ENCODE results near the gene JRKL.

Gene JRKL

DNA sequence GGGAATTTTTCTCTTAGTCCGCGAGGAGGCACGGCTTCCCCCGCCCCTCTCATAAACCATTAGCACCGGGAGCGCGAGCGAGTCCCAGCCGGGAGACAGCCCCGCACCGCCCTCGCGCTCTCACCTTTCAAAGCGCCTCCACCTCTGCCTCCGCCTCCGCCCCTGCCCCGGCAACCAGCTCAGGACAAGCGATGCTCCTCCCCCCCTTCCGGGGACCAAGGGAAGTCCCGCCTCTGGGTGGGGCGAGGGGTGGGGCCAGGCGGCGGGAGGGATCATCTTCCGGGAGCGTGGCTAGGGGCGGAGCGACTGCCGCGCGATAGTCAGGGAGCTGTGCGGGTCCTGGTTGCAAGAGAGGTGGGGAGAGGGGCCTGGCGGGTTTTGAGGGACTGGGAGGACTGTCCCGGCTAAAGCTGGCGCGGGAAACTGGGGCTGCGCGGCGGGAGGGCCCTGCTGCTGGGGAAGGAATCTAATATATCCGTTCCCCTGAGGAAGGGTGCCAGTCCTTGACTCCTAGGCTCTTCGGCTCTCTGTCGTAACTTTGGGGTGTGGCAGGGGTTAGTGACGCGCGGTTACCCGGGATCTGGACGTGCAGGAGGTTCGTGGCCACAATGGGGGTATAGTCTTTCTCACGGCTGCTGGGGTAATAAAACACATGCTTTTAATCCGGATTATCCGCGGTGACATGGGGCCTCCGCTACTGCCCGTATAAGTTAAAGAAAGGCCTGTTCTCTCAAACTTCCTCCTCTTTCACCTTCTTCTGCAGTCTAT, at the start of gene JRKL, which contains the start of gene CCDC82:
Gene JRKL (plus strand): TSS at position 294 of the 768 bp plus-strand sequence. CDS start 637 bp downstream, outside the sequence.
Gene CCDC82 (minus strand): TSS at position 193 of the 768 bp plus-strand sequence. CDS start 5,165 bp downstream, outside the sequence.
- TF ChIP-seq, protein P1, sequence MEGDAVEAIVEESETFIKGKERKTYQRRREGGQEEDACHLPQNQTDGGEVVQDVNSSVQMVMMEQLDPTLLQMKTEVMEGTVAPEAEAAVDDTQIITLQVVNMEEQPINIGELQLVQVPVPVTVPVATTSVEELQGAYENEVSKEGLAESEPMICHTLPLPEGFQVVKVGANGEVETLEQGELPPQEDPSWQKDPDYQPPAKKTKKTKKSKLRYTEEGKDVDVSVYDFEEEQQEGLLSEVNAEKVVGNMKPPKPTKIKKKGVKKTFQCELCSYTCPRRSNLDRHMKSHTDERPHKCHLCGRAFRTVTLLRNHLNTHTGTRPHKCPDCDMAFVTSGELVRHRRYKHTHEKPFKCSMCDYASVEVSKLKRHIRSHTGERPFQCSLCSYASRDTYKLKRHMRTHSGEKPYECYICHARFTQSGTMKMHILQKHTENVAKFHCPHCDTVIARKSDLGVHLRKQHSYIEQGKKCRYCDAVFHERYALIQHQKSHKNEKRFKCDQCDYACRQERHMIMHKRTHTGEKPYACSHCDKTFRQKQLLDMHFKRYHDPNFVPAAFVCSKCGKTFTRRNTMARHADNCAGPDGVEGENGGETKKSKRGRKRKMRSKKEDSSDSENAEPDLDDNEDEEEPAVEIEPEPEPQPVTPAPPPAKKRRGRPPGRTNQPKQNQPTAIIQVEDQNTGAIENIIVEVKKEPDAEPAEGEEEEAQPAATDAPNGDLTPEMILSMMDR (conservative IDR thresholded peaks at IDR 0.05; ENCODE audit: low read depth), result no peak
- peak within 1 kb of the TSS; percentile 89 for H3K27ac ChIP-seq
- ChIA-PET CTCF (interaction anchor here (0.9 kb wide), 1 partner anchor 47 kb away, joined by 4 read pairs; the partner anchor contains the start of gene MAML2), POLR2A (ENCODE audit: low non-redundant PET) (no interaction called here)
- peak; percentile 97 for DNase-seq (ENCODE audit: low spot score)

- ChIA-PET CTCF (interaction anchor here (0.9 to 1.2 kb wide), 2 partner anchors 15 to 127 kb away, joined by 4 read pairs; no protein-coding TSS in a partner anchor), POLR2A (ENCODE audit: low non-redundant PET) (no interaction called here)
- H3K27ac ChIP-seq, result no peak overlapping the region
- DNase-seq (ENCODE audit: low spot score), result no peak
- TF ChIP-seq, protein P1 (conservative IDR thresholded peaks at IDR 0.05; ENCODE audit: low read depth), result no peak
Measured at GRCh38 chr11:96340555-96340885, 49.3 kb upstream of the JRKL start.

DNA sequence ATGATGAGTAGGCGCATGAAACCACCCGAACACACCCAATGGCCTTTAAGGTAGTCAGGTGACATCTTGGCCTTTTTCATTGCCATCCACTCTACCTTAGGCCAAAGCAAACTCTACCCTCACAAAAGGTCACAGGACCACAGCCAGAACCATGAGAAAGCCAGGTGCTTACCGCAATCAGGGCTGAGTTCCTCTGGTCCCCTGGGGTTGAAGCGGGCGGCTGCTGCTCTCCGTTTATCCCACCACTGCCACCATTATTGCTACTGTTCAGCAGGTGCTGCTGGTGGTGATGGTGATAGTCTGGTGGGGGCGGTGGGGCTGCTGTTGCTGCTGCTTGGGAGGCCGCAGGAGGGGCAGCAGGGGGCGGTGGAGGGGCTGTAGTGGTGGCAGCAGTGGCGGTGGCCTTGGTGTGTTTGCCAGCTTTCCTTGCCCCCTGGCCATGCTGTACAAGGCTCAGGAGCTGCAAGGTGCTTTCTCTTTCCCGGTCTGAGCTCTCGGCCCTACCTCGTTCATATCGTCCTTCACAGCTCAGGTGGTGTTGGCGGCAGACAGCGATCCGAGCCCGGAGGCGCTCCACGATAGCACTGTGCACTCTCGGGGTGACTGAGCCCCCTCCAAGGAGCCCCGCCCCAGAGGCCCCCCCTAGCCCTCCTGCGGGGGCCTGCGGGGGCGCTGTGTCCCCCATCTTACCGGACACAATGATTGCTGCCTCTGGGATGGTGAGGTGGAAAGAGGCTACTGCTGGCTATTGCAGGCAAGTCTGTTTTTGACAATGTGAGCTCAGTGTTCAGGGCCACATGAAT, 48.4 kb upstream of the JRKL start:
- DNase-seq (ENCODE audit: low spot score), result peak; percentile 26
- ChIA-PET POLR2A (ENCODE audit: low non-redundant PET) (interaction anchor here (0.5 kb wide), 1 partner anchor 225 kb away, joined by 3 read pairs; no protein-coding TSS in a partner anchor), CTCF (interaction anchor here (0.6 to 3.0 kb wide), 12 partner anchors 27 to 505 kb away, joined by 3 to 48 read pairs (median 3); no protein-coding TSS in a partner anchor)
- peak overlapping the region; percentile 63 for H3K27ac ChIP-seq
- TF ChIP-seq, protein P1 (conservative IDR thresholded peaks at IDR 0.05; ENCODE audit: low read depth), result peak; percentile 72

DNA sequence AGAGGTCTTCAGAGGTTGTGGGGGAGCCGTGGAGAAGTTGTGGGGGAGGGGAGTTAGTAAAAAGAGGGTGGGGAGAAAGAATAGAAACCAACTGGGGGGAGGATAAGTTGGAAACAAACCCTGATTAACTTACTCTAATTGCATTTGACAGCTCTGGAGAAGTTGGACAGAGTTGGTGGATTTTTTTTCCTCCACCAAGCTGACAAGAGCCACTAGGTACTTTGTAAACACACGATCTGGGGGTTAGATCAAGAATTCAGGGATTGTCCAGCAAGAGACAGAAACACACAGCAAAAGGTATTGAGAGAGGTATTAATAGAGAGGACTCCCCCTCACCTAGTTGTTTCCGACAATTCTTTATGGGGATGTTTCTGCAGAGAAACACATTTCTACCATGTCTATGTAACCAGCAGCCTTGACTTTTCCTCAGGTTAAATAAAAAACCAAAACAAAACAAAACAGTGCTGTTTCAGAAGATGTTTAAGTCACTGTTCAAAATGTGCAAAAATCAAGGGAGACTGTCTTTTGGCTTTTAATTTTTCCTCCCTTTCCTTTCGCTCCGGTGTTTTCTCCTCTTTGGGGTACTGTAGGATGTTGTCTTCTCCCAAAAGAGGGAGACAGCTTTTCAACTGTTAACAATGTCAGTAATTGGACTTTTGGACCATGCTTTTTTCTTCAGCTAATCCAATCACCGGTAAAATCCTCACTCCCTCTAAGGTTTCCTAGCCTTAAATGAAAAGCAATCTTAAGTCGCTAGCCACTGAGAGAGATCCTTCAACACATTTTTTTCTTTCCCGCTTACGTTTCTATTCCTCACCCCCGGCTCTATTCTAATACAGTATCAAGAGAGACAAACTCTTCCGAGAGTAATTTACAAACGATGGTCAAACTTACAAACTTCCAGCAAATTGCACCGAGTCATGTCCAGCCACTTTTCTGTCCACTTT, 47.5 kb upstream of the JRKL start:
- CTCF ChIA-PET, result interaction anchor here (0.5 to 3.0 kb wide), 38 partner anchors 12 to 1188 kb away, joined by 3 to 48 read pairs (median 3); no protein-coding TSS in a partner anchor
- POLR2A ChIA-PET (ENCODE audit: low non-redundant PET), result no interaction called here
- peak overlapping the region; percentile 63 for H3K27ac ChIP-seq
- TF ChIP-seq, protein P1 (conservative IDR thresholded peaks at IDR 0.05; ENCODE audit: low read depth), result no peak; the same call in none of the 2 replicates
- peak; percentile 35 for DNase-seq (ENCODE audit: low spot score)

GRCh38 chr11:96342961-96343711, 46.7 kb upstream of the JRKL start, which contains the start of gene MAML2:
MAML2 (minus strand) TSS chr11:96343195; CDS start chr11:96341895, 1,300 bp downstream.
- TF ChIP-seq, protein P1 (conservative IDR thresholded peaks at IDR 0.05; ENCODE audit: low read depth), result peak; percentile 94
- H3K27ac ChIP-seq, result peak within 1 kb of the TSS; percentile 45
- POLR2A ChIA-PET (ENCODE audit: low non-redundant PET), result no interaction called here
- DNase-seq (ENCODE audit: low spot score), result peak; percentile 99
- CTCF ChIA-PET, result interaction anchor here (0.5 to 3.0 kb wide), 47 partner anchors 12 to 1497 kb away, joined by 3 to 48 read pairs (median 3); partner anchors contain the start of genes CCDC82 and JRKL
